Measurements from ENCODE around the gene UROC1. TPM values are rescaled to one million over a fixed set of nuclear protein-coding genes. Genes with fewer than 3 reads are reported as not detected.

The UROC1 gene
- total RNA-seq, 2 donors from 2014 or later, result not detected

GRCh38 chr3:126524429-126524988 lies 6.9 kb upstream of the UROC1 start:
- intact Hi-C loops (cut with DNase I), result loop anchor here (10.0 kb wide), 2 partner anchors 130 to 1020 kb away; partner anchors contain the start of gene TXNRD3
- H3K4me1 ChIP-seq, result no peaks in the 10 kb centered on the region
- H3K9ac ChIP-seq (ENCODE audit: low read depth in 2 of 2, low read length in 2 of 2), result peak overlapping the region; percentile 9 to 61
- no peak for TF ChIP-seq CTCF (IDR thresholded peaks at IDR 0.05)
- peak overlapping the region; percentile 42 for H3K4me3 ChIP-seq
- no peaks in the 10 kb centered on the region for H3K9me3 ChIP-seq
- no peak overlapping the region for H3K27ac ChIP-seq
- no peaks in the 10 kb centered on the region for H3K27me3 ChIP-seq
- DNase-seq, result no peak
- no peaks in the 10 kb centered on the region for H3K36me3 ChIP-seq

DNA sequence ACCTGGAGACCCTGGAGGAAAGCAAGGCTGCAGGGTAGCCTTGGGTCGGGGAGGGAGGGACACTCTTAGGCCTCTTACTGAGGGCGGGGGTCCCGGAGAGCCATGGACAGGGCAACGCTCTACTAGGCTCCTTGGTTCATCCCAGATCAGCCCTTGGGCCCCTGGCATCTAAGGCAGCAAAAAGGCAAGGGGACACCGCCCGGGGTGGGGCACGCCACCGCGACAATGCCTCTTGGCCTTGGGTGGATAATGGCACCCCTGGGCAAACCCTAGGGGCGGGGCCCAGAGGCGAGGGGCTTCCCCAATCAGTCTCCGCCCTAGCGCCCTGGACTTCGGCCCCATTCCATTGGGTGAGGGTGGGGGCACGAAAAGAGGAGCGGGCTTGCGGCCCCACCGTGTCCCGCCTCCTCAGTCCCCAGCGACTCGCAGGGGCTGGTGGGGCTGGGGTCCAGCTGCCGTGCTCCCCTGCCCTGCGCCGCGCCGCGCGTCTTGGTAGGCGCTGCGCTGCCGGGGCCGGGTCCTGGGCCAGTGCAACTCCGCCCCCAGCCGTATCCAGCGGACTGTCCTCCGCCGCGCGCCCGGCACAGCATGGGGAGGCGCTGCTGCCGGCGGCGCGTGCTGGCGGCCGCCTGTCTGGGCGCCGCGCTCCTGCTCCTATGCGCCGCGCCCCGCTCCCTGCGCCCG lies 6.3 kb upstream of the UROC1 start, which contains the start of gene CHST13:
CHST13 (plus strand) TSS at position 411 of the 684 bp plus-strand sequence; CDS start at position 589, 178 bp downstream.
- no peak for TF ChIP-seq CTCF (IDR thresholded peaks at IDR 0.05)
- Histone ChIP-seq H3K36me3 (no peaks in the 10 kb centered on the region), H3K9me3 (no peaks in the 10 kb centered on the region), H3K27ac (no peak within 1 kb of the TSS), H3K27me3 (no peaks in the 10 kb centered on the region), H3K4me3 (peak within 1 kb of the TSS; percentile 42), H3K9ac (ENCODE audit: low read depth in 2 of 2, low read length in 2 of 2) (peak within 1 kb of the TSS; percentile 9 to 61), H3K4me1 (no peaks in the 10 kb centered on the region)
- DNase-seq, result peak; percentile 53
- intact Hi-C loops (cut with DNase I), result loop anchor here (10.0 kb wide), 2 partner anchors 131 to 1021 kb away; partner anchors contain the start of gene TXNRD3

DNA sequence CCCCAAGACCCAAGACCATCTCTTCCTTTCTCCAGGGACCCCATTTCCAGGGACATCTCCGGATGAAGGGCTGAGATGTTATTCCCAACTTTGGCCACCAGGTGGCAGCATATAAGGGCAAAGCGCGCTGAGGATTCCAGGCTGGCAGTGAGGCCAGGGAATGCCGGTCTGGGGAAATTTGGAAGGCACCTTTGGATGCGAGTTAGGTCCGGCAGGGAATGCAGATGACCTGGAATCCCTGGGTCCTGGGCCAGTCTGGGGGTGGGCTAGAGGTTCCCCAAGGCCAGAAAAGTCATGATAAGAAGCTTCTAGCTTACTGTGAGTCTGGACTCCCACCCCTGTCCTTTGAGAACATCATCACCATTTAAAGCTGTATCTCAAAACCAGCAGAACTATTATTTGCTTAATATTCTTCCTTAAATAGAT lies 4.8 kb upstream of the UROC1 start:
- DNase-seq, result peak; percentile 56
- H3K27me3 ChIP-seq, result no peaks in the 10 kb centered on the region
- no peaks in the 10 kb centered on the region for H3K9me3 ChIP-seq
- peak; percentile 90 for TF ChIP-seq CTCF (IDR thresholded peaks at IDR 0.05)
- no peaks in the 10 kb centered on the region for H3K36me3 ChIP-seq
- H3K4me1 ChIP-seq, result no peaks in the 10 kb centered on the region
- intact Hi-C loops (cut with DNase I), result loop anchor here (10.0 kb wide), 2 partner anchors 132 to 1022 kb away; partner anchors contain the start of gene TXNRD3
- no peak overlapping the region for H3K4me3 ChIP-seq
- H3K9ac ChIP-seq (ENCODE audit: low read depth in 2 of 2, low read length in 2 of 2), result no peak overlapping the region
- H3K27ac ChIP-seq, result no peak overlapping the region

- no peaks in the 10 kb centered on the region for H3K27me3 ChIP-seq
- H3K9ac ChIP-seq (ENCODE audit: low read depth in 2 of 2, low read length in 2 of 2), result no peak overlapping the region
Observed at GRCh38 chr3:126521122-126521891, 3.7 kb upstream of the UROC1 start.

More at GRCh38 chr3:126521122-126521891, 3.7 kb upstream of the UROC1 start:
- Histone ChIP-seq H3K27ac (no peak overlapping the region), H3K4me1 (no peaks in the 10 kb centered on the region), H3K4me3 (no peak overlapping the region), H3K9me3 (no peaks in the 10 kb centered on the region), H3K36me3 (no peaks in the 10 kb centered on the region)
- no peak for DNase-seq
- TF ChIP-seq CTCF (IDR thresholded peaks at IDR 0.05), result no peak
- intact Hi-C loops (cut with DNase I), result loop anchor here (10.0 kb wide), 2 partner anchors 133 to 1023 kb away; partner anchors contain the start of gene TXNRD3
